Measurements from ENCODE around the gene SUSD2. TPM values are rescaled to one million over a fixed set of nuclear protein-coding genes. Genes with fewer than 3 reads are reported as not detected.

The SUSD2 gene
- total and polyA plus RNA-seq, 2 of the 4 experiments (the other 2 are of a cell fraction), result 0.18 to 1.6 TPM

DNA sequence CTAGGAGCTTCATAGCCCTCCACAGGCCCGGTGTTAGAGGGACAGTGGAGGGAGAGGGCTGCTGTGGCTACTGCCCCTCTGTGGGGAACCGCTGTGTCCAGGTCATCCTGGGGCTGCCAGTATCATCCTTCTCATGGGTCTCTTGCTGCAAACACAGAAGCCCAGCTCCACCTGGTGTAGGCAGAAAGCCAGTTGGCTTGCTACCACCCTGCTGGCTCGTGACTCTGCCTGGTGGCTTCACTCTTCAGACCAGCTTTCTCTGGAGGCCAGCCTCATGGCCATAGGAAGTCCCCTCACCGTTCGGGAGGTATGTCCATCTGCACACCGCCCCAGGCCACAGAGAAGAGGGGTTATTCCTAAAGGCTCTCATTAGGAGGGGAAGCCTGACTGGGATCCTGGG is 19.4 kb upstream of the SUSD2 start:
- no peak overlapping the region for H3K23ac ChIP-seq (ENCODE audit: low read depth, low read length)
- no peak overlapping the region for H2BK20ac ChIP-seq (ENCODE audit: low read depth, low read length)
- no peak overlapping the region for H4K8ac ChIP-seq (ENCODE audit: low read depth in 2 of 2, low read length in 2 of 2)
- intact Hi-C loops (cut with micrococcal nuclease) (no loop called here), dilution Hi-C loops (cut with HindIII; ENCODE audit: low sequenced_read_pairs, unreplicated experiment) (no loop called here), in situ Hi-C loops (cut with MboI; ENCODE audit: low sequenced_read_pairs) (no loop called here)
- H3K79me1 ChIP-seq (ENCODE audit: low read depth in 1 of 2, low read length in 2 of 2), result peaks cover 31 to 92% of the 10 kb centered on the region in 2 experiments
- no peak overlapping the region for H3K18ac ChIP-seq (ENCODE audit: low read depth, low read length)
- H2AK5ac ChIP-seq (ENCODE audit: low read depth, low read length), result no peak overlapping the region
- peaks cover 17% of the 10 kb centered on the region for H3K9me1 ChIP-seq (ENCODE audit: insufficient read depth, low read length)
- H3K9ac ChIP-seq (ENCODE audit: low read depth, low read length), result no peak overlapping the region
- no peak overlapping the region for H3K14ac ChIP-seq (replicated peaks; ENCODE audit: low read depth, low read length)
- peaks cover 90% of the 10 kb centered on the region for H4K20me1 ChIP-seq (ENCODE audit: insufficient read depth, low read length)
- ChIA-PET POLR2A (ENCODE audit: unreplicated experiment) (no interaction called here), CTCF (no interaction called here)
- H2BK120ac ChIP-seq (ENCODE audit: low read depth, low read length), result no peak overlapping the region
- WGBS, 2 experiments (ENCODE audit: extremely low coverage in 2 of 2, insufficient read length in 1 of 2), result no CpG with 5 or more reads among the region's 6 CpGs
- H3K4me1 ChIP-seq (ENCODE audit: control insufficient read depth, insufficient read depth, low read length), result peaks cover 21% of the 10 kb centered on the region
- no peaks in the 10 kb centered on the region for H3K27me3 ChIP-seq (ENCODE audit: control insufficient read depth, insufficient read depth, low read length)
- no peak overlapping the region for H4K5ac ChIP-seq (ENCODE audit: low read depth, low read length)
- no peak overlapping the region for H3K4me2 ChIP-seq (ENCODE audit: low read depth, low read length)
- no peak for TF ChIP-seq POLR2A (IDR thresholded peaks at IDR 0.05; ENCODE audit: low read depth, low read length)
- no peak for TF ChIP-seq FOS (IDR thresholded peaks at IDR 0.05; ENCODE audit: low read depth, low read length)
- TF ChIP-seq, protein P1, sequence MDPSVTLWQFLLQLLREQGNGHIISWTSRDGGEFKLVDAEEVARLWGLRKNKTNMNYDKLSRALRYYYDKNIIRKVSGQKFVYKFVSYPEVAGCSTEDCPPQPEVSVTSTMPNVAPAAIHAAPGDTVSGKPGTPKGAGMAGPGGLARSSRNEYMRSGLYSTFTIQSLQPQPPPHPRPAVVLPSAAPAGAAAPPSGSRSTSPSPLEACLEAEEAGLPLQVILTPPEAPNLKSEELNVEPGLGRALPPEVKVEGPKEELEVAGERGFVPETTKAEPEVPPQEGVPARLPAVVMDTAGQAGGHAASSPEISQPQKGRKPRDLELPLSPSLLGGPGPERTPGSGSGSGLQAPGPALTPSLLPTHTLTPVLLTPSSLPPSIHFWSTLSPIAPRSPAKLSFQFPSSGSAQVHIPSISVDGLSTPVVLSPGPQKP (IDR thresholded peaks at IDR 0.05; ENCODE audit: borderline replicate concordance, low read depth, low read length), result no peak
- no peak for TF ChIP-seq RFX5 (IDR thresholded peaks at IDR 0.05; ENCODE audit: low read depth, low read length)
- TF ChIP-seq SMC3 (IDR thresholded peaks at IDR 0.05; ENCODE audit: low read depth, low read length), result no peak
- no peak for TF ChIP-seq RCOR1 (IDR thresholded peaks at IDR 0.05; ENCODE audit: insufficient replicate concordance, low read length)
- no peak for TF ChIP-seq CEBPB (IDR thresholded peaks at IDR 0.05; ENCODE audit: low read depth, low read length)
- no peak for TF ChIP-seq RAD21 (IDR thresholded peaks at IDR 0.05; ENCODE audit: low read length)
- no peak for TF ChIP-seq MAZ (IDR thresholded peaks at IDR 0.05; ENCODE audit: borderline replicate concordance, low read depth, low read length)
- TF ChIP-seq MAFK (IDR thresholded peaks at IDR 0.05; ENCODE audit: low read depth, low read length), result no peak
- TF ChIP-seq MXI1 (IDR thresholded peaks at IDR 0.05; ENCODE audit: borderline replicate concordance, low read depth, low read length), result no peak
- TF ChIP-seq CTCF (conservative IDR thresholded peaks at IDR 0.05; ENCODE audit: low read depth, low read length), result no peak
- no peak for TF ChIP-seq BHLHE40 (IDR thresholded peaks at IDR 0.05; ENCODE audit: low read depth, low read length)
- TF ChIP-seq CHD1 (IDR thresholded peaks at IDR 0.05; ENCODE audit: low read depth, low read length), result no peak
- no peak overlapping the region for H2BK5ac ChIP-seq (ENCODE audit: low read depth, low read length, poor library complexity, severe bottlenecking)
- no peak overlapping the region for H3K4me3 ChIP-seq (ENCODE audit: insufficient read depth, low read depth, low read length)
- H2AFZ ChIP-seq (replicated peaks; ENCODE audit: low read length, poor library complexity), result no peak overlapping the region
- no peaks in the 10 kb centered on the region for H3K9me3 ChIP-seq (ENCODE audit: control insufficient read depth, insufficient read depth, low read length)
- no peak overlapping the region for H4K91ac ChIP-seq (ENCODE audit: insufficient read depth, low read depth, low read length)
- H3K56ac ChIP-seq (ENCODE audit: extremely low read depth, insufficient read depth, low read length), result no peak overlapping the region
- no peak overlapping the region for H3K4ac ChIP-seq (ENCODE audit: low read depth, low read length)
- DNase-seq (no peak), ATAC-seq (ENCODE audit: low read depth) (no peak)
- no TSS peak for BruUV-seq (replicated peaks)
- no peak overlapping the region for H2AK9ac ChIP-seq (replicated peaks; ENCODE audit: low read depth, low read length, poor library complexity)
- no peak overlapping the region for H2BK15ac ChIP-seq (ENCODE audit: low read depth, low read length)
- H3K27ac ChIP-seq (ENCODE audit: insufficient read depth, low read length), result no peak overlapping the region
- peaks cover 30% of the 10 kb centered on the region for H3K36me3 ChIP-seq (ENCODE audit: control insufficient read depth, insufficient read depth, low read length)

Data from IMR-90 (cell line).